ENCODE data around the gene PRDX5. TPM values are rescaled to one million over a fixed set of nuclear protein-coding genes. Genes with fewer than 3 reads are reported as not detected.

PRDX5 gene
- total RNA-seq, 1 experiment from 2014 or later: 306 TPM

- no peaks in the 10 kb centered on the region for H3K27me3 Mint-ChIP-seq (ENCODE audit: insufficient read depth, unreplicated experiment)
- no peak for TF ChIP-seq CTCF (IDR thresholded peaks at IDR 0.05; ENCODE audit: insufficient read depth in 1 of 2, low read depth in 1 of 2, low read length in 1 of 2, severe bottlenecking in 1 of 2, unreplicated experiment in 1 of 2)
- peaks cover 12% of the 10 kb centered on the region for H3K4me1 Mint-ChIP-seq (ENCODE audit: low read depth, unreplicated experiment)
- H3K4me3 ChIP-seq (ENCODE audit: low read depth, low read length): no peak overlapping the region
- H3K27me3 ChIP-seq (replicated peaks; ENCODE audit: control insufficient read depth, insufficient read depth, low read length): no peaks in the 10 kb centered on the region
- H3K4me3 Mint-ChIP-seq (ENCODE audit: unreplicated experiment): no peak overlapping the region
- no peaks in the 10 kb centered on the region for H3K36me3 ChIP-seq (ENCODE audit: control insufficient read depth, insufficient read depth, low read length)
- H3K4me1 ChIP-seq: peaks cover 5% of the 10 kb centered on the region; the same call in 1 of the 2 replicates
- H3K9me3 ChIP-seq: no peaks in the 10 kb centered on the region
- ChIA-PET POLR2A (no interaction called here), CTCF (interaction anchor here (1.9 kb wide), 1 partner anchor 15 kb away, joined by 7 read pairs; no protein-coding TSS in a partner anchor)
- BruUV-seq (replicated peaks): no TSS peak
- no peak for DNase-seq
- peaks cover 4% of the 10 kb centered on the region for H3K36me3 Mint-ChIP-seq (ENCODE audit: insufficient read depth, unreplicated experiment)
- H3K9me3 Mint-ChIP-seq (ENCODE audit: unreplicated experiment): no peaks in the 10 kb centered on the region
- H3K27ac Mint-ChIP-seq (ENCODE audit: unreplicated experiment): no peak overlapping the region
- intact Hi-C loops (cut with micrococcal nuclease; ENCODE audit: unreplicated experiment): no loop called here
These were observed 21.4 kb downstream of the PRDX5 start for GRCh38 chr11:64339286-64339685.

GRCh38 chr11:64339754-64340408 lies 22.0 kb downstream of the PRDX5 start, which contains the start of gene CCDC88B:
Gene CCDC88B, plus strand, starts transcription at chr11:64340204. Its CDS starts 63 bp downstream, at chr11:64340267.
- Histone ChIP-seq H3K27me3 (replicated peaks; ENCODE audit: control insufficient read depth, insufficient read depth, low read length) (no peaks in the 10 kb centered on the region), H3K36me3 (ENCODE audit: control insufficient read depth, insufficient read depth, low read length) (no peaks in the 10 kb centered on the region), H3K4me3 (ENCODE audit: low read depth, low read length) (no peak within 1 kb of the TSS), H3K4me1 (no peaks in the 10 kb centered on the region; the same call in 1 of the 2 replicates), H3K9me3 (no peaks in the 10 kb centered on the region)
- Mint-ChIP-seq H3K4me3 (ENCODE audit: unreplicated experiment) (no peak within 1 kb of the TSS), H3K27ac (ENCODE audit: unreplicated experiment) (no peak within 1 kb of the TSS), H3K36me3 (ENCODE audit: insufficient read depth, unreplicated experiment) (peaks cover 2% of the 10 kb centered on the region), H3K9me3 (ENCODE audit: unreplicated experiment) (no peaks in the 10 kb centered on the region), H3K4me1 (ENCODE audit: low read depth, unreplicated experiment) (peaks cover 10% of the 10 kb centered on the region), H3K27me3 (ENCODE audit: insufficient read depth, unreplicated experiment) (no peaks in the 10 kb centered on the region)
- no peak for TF ChIP-seq CTCF (IDR thresholded peaks at IDR 0.05; ENCODE audit: insufficient read depth in 1 of 2, low read depth in 1 of 2, low read length in 1 of 2, severe bottlenecking in 1 of 2, unreplicated experiment in 1 of 2)
- ChIA-PET POLR2A (no interaction called here), CTCF (no interaction called here)
- no peak for DNase-seq
- BruUV-seq (replicated peaks): no TSS peak
- intact Hi-C loops (cut with micrococcal nuclease; ENCODE audit: unreplicated experiment): no loop called here

- ChIA-PET CTCF (interaction anchor here (1.0 to 3.1 kb wide), 4 partner anchors 9 to 36 kb away, joined by 3 to 12 read pairs (median 6); partner anchors contain the start of gene PRDX5), POLR2A (interaction anchor here (0.7 kb wide), 1 partner anchor 23 kb away, joined by 3 read pairs; the partner anchor contains the start of gene PRDX5)
- DNase-seq: no peak
- no peaks in the 10 kb centered on the region for H3K9me3 Mint-ChIP-seq (ENCODE audit: unreplicated experiment)
- intact Hi-C loops (cut with micrococcal nuclease; ENCODE audit: unreplicated experiment): no loop called here
- Histone ChIP-seq H3K27me3 (replicated peaks; ENCODE audit: control insufficient read depth, insufficient read depth, low read length) (no peaks in the 10 kb centered on the region), H3K4me1 (no peaks in the 10 kb centered on the region), H3K36me3 (ENCODE audit: control insufficient read depth, insufficient read depth, low read length) (no peaks in the 10 kb centered on the region), H3K9me3 (no peaks in the 10 kb centered on the region), H3K4me3 (ENCODE audit: low read depth, low read length) (no peak overlapping the region)
- H3K27ac Mint-ChIP-seq (ENCODE audit: unreplicated experiment): no peak overlapping the region
- TF ChIP-seq CTCF (IDR thresholded peaks at IDR 0.05; ENCODE audit: insufficient read depth in 1 of 2, low read depth in 1 of 2, low read length in 1 of 2, severe bottlenecking in 1 of 2, unreplicated experiment in 1 of 2): no peak
- no peaks in the 10 kb centered on the region for H3K36me3 Mint-ChIP-seq (ENCODE audit: insufficient read depth, unreplicated experiment)
- no peak overlapping the region for H3K4me3 Mint-ChIP-seq (ENCODE audit: unreplicated experiment)
- no peaks in the 10 kb centered on the region for H3K27me3 Mint-ChIP-seq (ENCODE audit: insufficient read depth, unreplicated experiment)
- peaks cover under 1% of the 10 kb centered on the region for H3K4me1 Mint-ChIP-seq (ENCODE audit: low read depth, unreplicated experiment)
- no TSS peak for BruUV-seq (replicated peaks)
These were observed 22.9 kb downstream of the PRDX5 start for GRCh38 chr11:64340671-64341335.
